HCT116 (cell line): ENCODE data around the gene RLF. TPM values are rescaled to one million over a fixed set of nuclear protein-coding genes. Genes with fewer than 3 reads are reported as not detected.

Experiments used
- ATAC-seq: fragments of 200-7000 bp; cut with Tn5 transposase; 2 replicates; pipeline ENCODE4 v1.9.1; 2020; ENCODE audit warnings: mild to moderate bottlenecking, moderate library complexity
- BruUV-seq: library from RNA; stranded (reverse); fragments of 400-500 nt; replicated peaks from 2 replicates; lab custom pipeline; 2021; lab: Mats Ljungman, UMichigan
- CTCF ChIA-PET: fragments of 300-600 bp; sonication (Branson Sonifier 250); formaldehyde crosslinking; loops from one replicate; lab custom pipeline; 2021; ENCODE audit warnings: antibody characterized with exemption; lab: Charles Lee
- POLR2A ChIA-PET: fragments of 300-600, 350-600 bp; sonication (Branson Sonifier 250); formaldehyde crosslinking; loops from one replicate; lab custom pipeline; 2021; ENCODE audit warnings: antibody characterized with exemption; lab: Charles Lee
- RAD21 ChIA-PET, 2 experiments: fragments of 300-600 bp; sonication (Branson Sonifier 250); formaldehyde crosslinking; loops; one replicate each; lab custom pipeline; 2023; ENCODE audit warnings: low total read pairs in 2 of 2; ENCODE audit not compliant: uncharacterized antibody in 2 of 2, unreplicated experiment in 2 of 2, low non-redundant PET in 1 of 2; lab: Charles Lee
- DNase-seq: peaks from one replicate; pipeline ENCODE4 v3.0.0-alpha.2; 2010; ENCODE audit warnings: low read depth, low spot score
- H2AFZ ChIP-seq: fragments of 200-600 bp; shearing (Covaris generic), sonication (generic); 2 replicates; pipeline ENCODE4 v1.6.1; 2017; ENCODE audit warnings: low read depth, mixed run types, mixed read lengths, antibody characterized with exemption, low read length; ENCODE audit not compliant: poor library complexity, severe bottlenecking
- H3K27ac ChIP-seq: 2 replicates; pipeline ENCODE4 v1.5.1; 2012; ENCODE audit warnings: low read depth, low read length
- H3K27me3 ChIP-seq: fragments of 200-600 bp; sonication (generic); 2 replicates; pipeline ENCODE4 v1.6.1; 2016; ENCODE audit warnings: mixed run types, low read length, mixed read lengths; ENCODE audit not compliant: insufficient read depth
- H3K36me3 ChIP-seq, 2 experiments: fragments of 200-500 bp in 1 of 2; fragments of 200-600 bp in 1 of 2; sonication (Bioruptor generic) in 1 of 2; sonication (generic) in 1 of 2; 2 replicates each; pipeline versions ENCODE4 v1.5.1 to v1.6.1; 2014 to 2016; ENCODE audit warnings: low read length in 2 of 2, inconsistent platforms in 1 of 2, mixed read lengths in 1 of 2, mixed run types in 1 of 2; ENCODE audit not compliant: insufficient read depth in 2 of 2, control insufficient read depth in 1 of 2
- H3K4me1 ChIP-seq, 2 experiments: fragments of 200-600 bp in 1 of 2; sonication (generic) in 1 of 2; 2 replicates each; pipeline versions ENCODE4 v1.5.1 to v1.6.1; 2012 to 2017; ENCODE audit warnings: low read length in 2 of 2, inconsistent platforms in 1 of 2, mild to moderate bottlenecking in 1 of 2, mixed read lengths in 1 of 2, mixed run types in 1 of 2, moderate library complexity in 1 of 2; ENCODE audit not compliant: insufficient read depth in 2 of 2, control insufficient read depth in 1 of 2
- H3K4me2 ChIP-seq: fragments of 200-600 bp; sonication (generic); 2 replicates; pipeline ENCODE4 v1.6.1; 2017; ENCODE audit warnings: mixed run types, low read length, mixed read lengths
- H3K4me3 ChIP-seq, 2 experiments: fragments of 200-600 bp in 1 of 2; sonication (generic) in 1 of 2; replicated peaks in 1 of 2; 2 replicates each; pipeline ENCODE4 v1.5.1; 2011 to 2016; ENCODE audit warnings: low read length in 2 of 2, control low read depth in 1 of 2, low read depth in 1 of 2, mild to moderate bottlenecking in 1 of 2, mixed read lengths in 1 of 2, mixed run types in 1 of 2
- H3K79me2 ChIP-seq: fragments of 200-600 bp; sonication (generic); 2 replicates; pipeline ENCODE4 v1.6.1; 2017; ENCODE audit warnings: mild to moderate bottlenecking, mixed run types, low read length, moderate library complexity, mixed read lengths; ENCODE audit not compliant: insufficient read depth
- H3K9ac ChIP-seq: fragments of 200-600 bp; sonication (generic); 2 replicates; pipeline ENCODE4 v1.6.1; 2016; ENCODE audit warnings: low read length, mixed read lengths
- H3K9me2 ChIP-seq: fragments of 200-600 bp; sonication (generic), shearing (Covaris generic); 2 replicates; pipeline ENCODE4 v1.6.1; 2017; ENCODE audit warnings: mixed run types, mild to moderate bottlenecking, moderate library complexity; ENCODE audit not compliant: insufficient read depth
- H3K9me3 ChIP-seq, 2 experiments: fragments of 200-500 bp in 1 of 2; fragments of 200-600 bp in 1 of 2; sonication (Bioruptor generic) in 1 of 2; sonication (generic) in 1 of 2; 2 replicates each; pipeline ENCODE4 v1.6.1; 2014 to 2017; ENCODE audit warnings: low read length in 2 of 2, mixed read lengths in 2 of 2, inconsistent platforms in 1 of 2, low read depth in 1 of 2, mild to moderate bottlenecking in 1 of 2, mixed run types in 1 of 2, moderate library complexity in 1 of 2; ENCODE audit not compliant: control insufficient read depth in 1 of 2, insufficient read depth in 1 of 2
- H4K20me1 ChIP-seq: fragments of 200-600 bp; sonication (generic), shearing (Covaris generic); 2 replicates; pipeline ENCODE4 v1.6.1; 2017; ENCODE audit warnings: mixed run types, mild to moderate bottlenecking, moderate library complexity; ENCODE audit not compliant: insufficient read depth
- CBX3 ChIP-seq: IDR thresholded peaks from 2 replicates; pipeline ENCODE4 v1.6.1; 2012; ENCODE audit warnings: low read depth
- EGR1 ChIP-seq: IDR thresholded peaks from 2 replicates; pipeline ENCODE4 v1.6.1; 2012; ENCODE audit warnings: low read depth
- FOSL1 ChIP-seq: IDR thresholded peaks from 2 replicates; pipeline ENCODE4 v1.6.1; 2012; ENCODE audit warnings: low read depth
- JUND ChIP-seq: IDR thresholded peaks from 2 replicates; pipeline ENCODE4 v1.6.1; 2012
- MAX ChIP-seq: IDR thresholded peaks from 2 replicates; pipeline ENCODE4 v1.6.1; 2012
- RAD21 ChIP-seq: IDR thresholded peaks from 2 replicates; pipeline ENCODE4 v1.6.1; 2012; ENCODE audit warnings: low read depth, mild to moderate bottlenecking
- REST ChIP-seq: IDR thresholded peaks from 2 replicates; pipeline ENCODE4 v1.6.1; 2012; ENCODE audit warnings: low read depth
- SIN3A ChIP-seq: IDR thresholded peaks from 2 replicates; pipeline ENCODE4 v1.6.1; 2012; ENCODE audit warnings: low read depth
- intact Hi-C: fragments of 100-400 bp; cut with micrococcal nuclease; formaldehyde crosslinking; loops from 2 replicates; pipeline ENCODE4 v1.10.0; 2022
- total RNA-seq: library from RNA; stranded (reverse); gene quantifications from one replicate; pipeline ENCODE4 v1.2.1, GENCODE V29; 2021; ENCODE audit not compliant: unreplicated experiment

RLF gene
- total RNA-seq, 1 experiment from 2014 or later, result 20.5 TPM

- no TSS peak for BruUV-seq
- Histone ChIP-seq H3K9ac (no peak overlapping the region), H3K4me3 (no peak overlapping the region), H3K4me2 (no peak overlapping the region), H3K27me3 (no peaks in the 10 kb centered on the region), H4K20me1 (no peaks in the 10 kb centered on the region), H2AFZ (no peak overlapping the region), H3K9me3 (no peaks in the 10 kb centered on the region), H3K79me2 (peaks cover 12% of the 10 kb centered on the region; the same call in 1 of the 2 replicates), H3K4me1 (no peaks in the 10 kb centered on the region), H3K36me3 (peaks cover 22 to 36% of the 10 kb centered on the region in 2 experiments; a peak in 3 of 4 replicates), H3K9me2 (no peaks in the 10 kb centered on the region), H3K27ac (no peak overlapping the region)
- DNase-seq, result no peak
- POLR2A ChIA-PET, result no interaction called here
- CTCF ChIA-PET, result no interaction called here
- RAD21 ChIA-PET, result no interaction called here
- TF ChIP-seq REST, result no peak
- intact Hi-C loops, result no loop called here
- ATAC-seq, result no peak
Measured at GRCh38 chr1:40272653-40273213, 111.5 kb downstream of the RLF start.

- Histone ChIP-seq H4K20me1 (no peaks in the 10 kb centered on the region), H3K4me1 (no peaks in the 10 kb centered on the region), H3K9me2 (no peaks in the 10 kb centered on the region), H3K36me3 (peaks cover 17 to 32% of the 10 kb centered on the region in 2 experiments; a peak in 3 of 4 replicates), H3K4me3 (no peak overlapping the region), H3K27me3 (no peaks in the 10 kb centered on the region), H3K27ac (no peak overlapping the region), H3K9ac (no peak overlapping the region), H3K79me2 (peaks cover 12% of the 10 kb centered on the region; the same call in 1 of the 2 replicates), H3K9me3 (no peaks in the 10 kb centered on the region), H2AFZ (no peak overlapping the region), H3K4me2 (no peak overlapping the region)
- BruUV-seq, result no TSS peak
- ChIA-PET CTCF (no interaction called here), RAD21 (no interaction called here), POLR2A (no interaction called here)
- ATAC-seq (no peak), DNase-seq (no peak)
- intact Hi-C loops, result no loop called here
- no peak for TF ChIP-seq FOSL1
- no peak for TF ChIP-seq RAD21
- no peak for TF ChIP-seq SIN3A
- TF ChIP-seq MAX, result no peak
- no peak for TF ChIP-seq EGR1
- no peak for TF ChIP-seq CBX3
- TF ChIP-seq JUND, result no peak
Measured at GRCh38 chr1:40273547-40274166, 112.5 kb downstream of the RLF start.
